HG03432 (cell line): ENCODE measurements around the gene FOSL2.

Source experiments
- ATAC-seq: cut with Tn5 transposase; IDR thresholded peaks from one replicate; pipeline ENCODE4 v1.9.1; 2021; ENCODE audit warnings: mild to moderate bottlenecking, moderate library complexity; ENCODE audit not compliant: unreplicated experiment

FOSL2 gene

DNA sequence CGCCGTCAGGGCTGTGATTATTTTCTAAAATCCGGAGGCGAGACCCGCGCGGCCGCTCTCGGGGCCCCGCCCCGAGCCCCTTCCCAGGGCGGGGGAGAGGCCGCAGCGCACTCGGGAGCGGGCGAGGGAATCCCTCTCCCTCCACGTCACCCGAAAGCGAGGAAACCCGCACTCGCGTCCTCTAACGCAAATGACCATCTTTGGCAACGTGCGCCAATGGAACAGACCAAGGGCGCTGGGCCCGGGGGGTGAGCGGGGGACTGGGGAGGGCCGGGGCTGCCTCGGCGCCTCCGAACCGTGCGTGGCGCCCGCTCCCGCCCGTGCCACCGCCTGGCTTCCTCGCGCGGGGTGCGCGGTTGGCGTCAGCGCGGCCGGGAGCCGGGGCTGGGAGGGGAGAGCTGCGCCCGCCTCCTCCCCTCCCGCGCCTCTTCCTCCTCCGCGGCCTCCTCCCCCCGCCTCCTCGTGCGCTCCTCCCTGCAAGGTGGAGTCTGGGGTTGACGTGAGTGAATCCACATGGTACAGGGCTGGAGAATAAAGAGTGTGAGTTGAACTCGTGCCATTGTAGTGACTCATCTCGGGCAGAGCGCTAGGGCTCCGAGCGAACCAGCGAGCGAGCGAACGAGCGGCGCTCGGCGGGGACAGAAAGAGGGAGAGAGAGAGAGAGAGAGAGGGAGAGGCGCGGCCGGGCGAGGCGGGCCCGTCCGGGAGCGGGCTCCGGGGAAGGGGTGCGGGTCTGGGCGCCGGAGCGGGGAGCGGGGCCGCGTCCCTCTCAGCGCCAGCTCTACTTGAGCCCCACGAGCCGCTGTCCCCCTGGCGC is at the start of gene FOSL2:
Gene FOSL2 (plus strand): TSS at position 562 of the 817 bp plus-strand sequence. CDS start 863 bp downstream, outside the sequence.
- ATAC-seq = peak; percentile 75

DNA sequence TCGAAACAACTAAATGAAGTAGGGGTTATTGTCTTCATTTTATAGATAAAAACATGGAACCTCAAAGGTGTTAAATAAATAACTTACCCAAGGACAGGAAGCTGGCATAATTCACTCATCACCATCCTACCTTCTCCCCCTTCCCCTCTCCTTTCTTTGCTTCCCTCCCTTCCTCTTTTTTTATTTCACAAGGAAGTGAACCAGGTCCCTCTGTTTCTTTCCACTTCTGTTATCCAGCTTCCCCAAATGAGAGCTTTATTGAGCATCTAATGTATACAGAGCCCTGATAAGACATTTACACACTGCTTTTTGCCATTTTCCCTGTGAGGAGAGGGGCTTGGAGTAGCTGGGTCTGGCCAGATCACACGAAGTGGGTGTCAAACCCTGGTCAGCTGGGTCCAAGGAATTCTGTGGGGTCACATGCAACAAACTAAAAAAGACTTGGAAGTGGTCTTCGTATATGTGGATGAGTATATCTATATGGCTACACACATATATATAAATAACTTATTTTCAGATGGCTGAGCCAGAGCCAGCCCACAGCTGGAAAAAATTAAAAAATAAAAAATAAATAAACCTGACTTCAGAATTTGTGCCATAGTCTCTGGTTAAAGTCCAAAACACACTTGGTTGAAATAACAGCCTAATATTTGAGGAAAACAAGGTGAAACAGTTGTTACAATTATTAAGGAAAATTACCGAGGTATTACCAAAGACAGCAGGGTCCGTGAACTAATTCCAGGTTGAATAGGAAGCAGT is 49.3 kb upstream of the FOSL2 start:
- ATAC-seq = no peak

DNA sequence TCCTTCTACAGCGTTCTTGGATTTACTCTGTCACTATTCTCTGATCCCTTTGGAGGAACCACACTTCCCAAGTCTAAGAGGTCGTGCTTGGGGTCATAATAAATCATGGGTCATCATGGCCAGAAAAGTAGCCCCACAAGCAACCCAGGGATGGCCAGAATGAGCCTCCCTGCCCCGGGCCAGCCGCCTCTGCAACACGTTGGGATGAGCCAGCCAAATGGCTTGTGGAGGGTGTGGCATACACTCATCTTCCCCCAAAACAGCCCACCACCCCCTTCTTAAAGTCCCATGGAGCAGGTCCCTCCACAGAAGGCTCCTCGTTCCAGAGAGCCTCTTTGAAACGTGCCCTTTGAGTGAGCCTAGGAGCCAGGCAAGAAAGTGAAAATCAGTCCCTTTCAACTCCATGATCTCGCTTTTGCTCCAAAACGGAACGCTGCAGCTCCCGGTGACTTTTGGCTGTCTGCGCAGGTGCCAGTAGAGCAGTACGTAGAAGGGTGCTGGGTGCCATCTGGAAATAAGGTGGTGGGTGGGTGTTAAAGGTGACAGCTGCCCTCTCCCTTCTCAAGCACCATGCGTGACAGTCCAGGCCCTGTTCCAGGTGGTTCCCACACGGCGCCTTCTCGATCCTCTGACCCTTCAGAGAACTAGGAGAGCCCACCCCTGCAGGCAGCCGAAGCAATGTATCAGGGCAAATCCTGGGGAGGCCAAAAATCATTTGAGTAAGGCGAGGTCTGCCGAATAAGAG is 48.5 kb upstream of the FOSL2 start:
- ATAC-seq = no peak

DNA sequence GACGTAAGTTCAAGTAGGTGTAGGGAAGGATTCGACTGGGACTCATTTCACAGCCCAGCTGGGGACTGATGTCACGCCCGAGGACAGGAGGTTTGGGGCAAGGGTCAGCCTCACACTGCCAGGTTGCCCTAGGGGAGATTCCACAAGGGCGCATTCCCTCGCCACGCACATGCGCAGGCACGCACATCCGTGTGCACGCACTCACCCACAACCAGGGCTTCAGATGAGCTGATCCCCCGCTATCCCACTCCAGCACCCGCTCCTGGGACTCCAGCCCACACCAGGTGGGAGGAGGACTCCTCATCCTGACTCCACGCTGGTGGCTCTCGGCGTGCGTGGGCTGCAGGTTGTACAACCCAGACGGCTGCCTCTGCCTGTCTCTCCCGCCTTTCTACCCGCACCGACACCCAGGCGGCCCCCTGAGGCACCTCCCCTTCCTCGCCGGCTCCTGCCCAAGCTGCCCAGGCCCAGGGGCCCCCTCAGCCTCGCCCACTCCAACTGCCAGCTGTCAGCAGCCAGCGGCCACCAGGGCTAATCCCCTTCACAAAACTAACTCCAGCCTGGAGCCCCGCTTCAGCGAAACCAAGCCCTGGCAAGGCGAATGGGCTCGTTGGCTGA is 47.8 kb upstream of the FOSL2 start:
- no peak for ATAC-seq

DNA sequence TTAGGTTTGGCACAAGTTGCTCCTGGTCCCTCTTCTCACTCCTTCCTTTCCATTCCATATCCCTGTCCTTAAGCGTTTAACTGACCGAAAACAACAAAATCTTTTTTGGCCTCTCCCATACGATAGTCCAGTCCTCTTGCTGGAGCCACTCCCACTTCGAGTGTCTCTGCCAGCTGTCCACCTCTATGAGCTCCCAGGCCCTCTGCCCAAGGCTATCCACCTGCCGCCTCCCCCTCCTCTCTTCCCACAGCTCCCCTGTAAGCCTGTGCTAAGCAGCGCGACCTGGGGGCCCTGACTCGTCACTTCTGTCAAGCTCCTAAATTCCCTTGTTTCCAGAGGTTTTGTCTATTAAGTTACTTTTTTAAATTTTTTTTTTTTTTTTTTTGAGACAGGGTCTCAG is 47.0 kb upstream of the FOSL2 start:
- ATAC-seq = no peak

DNA sequence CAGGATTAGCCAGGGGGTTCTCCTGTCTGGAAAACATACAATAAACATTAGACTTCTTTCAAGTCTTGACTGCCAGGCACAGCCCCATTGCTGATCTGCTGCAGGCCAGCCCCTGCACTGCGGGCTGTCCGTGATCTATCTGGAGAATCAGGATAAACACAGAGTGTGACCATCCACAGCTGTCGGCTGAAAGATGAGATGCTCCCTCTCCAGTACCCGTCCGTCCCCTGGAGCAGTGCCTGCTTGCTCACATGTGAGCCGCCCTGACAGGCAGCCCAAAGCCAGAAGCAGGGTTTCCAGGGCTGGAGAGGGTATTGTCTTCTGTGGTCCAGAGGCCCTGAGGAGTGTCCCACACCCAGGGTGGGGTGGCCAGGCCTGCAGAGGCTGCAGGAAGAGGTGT is 46.1 kb upstream of the FOSL2 start:
- ATAC-seq = no peak

DNA sequence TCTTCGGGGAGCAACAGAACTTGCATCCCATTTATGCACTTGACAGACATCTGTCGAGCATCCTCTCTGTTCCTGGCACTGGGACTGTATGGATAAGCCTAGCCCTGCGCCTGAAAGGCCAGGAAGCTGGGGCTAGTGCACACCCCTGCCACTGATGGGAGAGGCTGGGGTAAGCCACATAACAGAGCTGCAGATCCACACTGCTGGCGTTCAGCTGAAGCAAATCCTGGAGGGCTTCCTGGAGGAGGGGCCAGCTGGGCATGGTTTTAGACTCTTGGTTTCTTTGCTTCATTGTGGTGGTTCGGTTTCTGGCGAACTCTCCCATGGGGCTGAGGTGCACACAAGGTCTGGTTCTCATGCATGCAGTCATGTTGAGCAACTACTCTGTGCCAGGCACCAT is 45.5 kb upstream of the FOSL2 start:
- ATAC-seq = no peak

DNA sequence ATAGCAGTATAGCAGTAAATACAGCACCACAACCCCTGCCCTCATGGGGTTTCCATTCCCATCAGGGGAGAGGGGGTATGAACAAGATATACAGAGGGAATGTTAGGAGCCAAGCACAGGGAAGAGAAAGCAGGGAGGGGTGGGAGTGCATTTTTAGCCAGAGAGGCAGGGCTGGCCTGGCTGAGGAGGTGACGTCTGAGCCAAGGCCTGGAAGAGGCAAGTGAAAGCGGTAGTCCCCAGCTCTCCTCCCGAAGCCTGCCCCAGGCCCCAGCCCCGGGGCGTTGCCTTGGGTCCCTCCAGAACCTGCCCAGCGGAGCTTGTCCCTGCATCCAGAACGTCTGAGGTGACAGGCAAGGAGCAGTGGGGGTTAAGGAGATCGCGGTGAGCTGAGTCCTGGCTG is 45.1 kb upstream of the FOSL2 start:
- ATAC-seq = no peak

DNA sequence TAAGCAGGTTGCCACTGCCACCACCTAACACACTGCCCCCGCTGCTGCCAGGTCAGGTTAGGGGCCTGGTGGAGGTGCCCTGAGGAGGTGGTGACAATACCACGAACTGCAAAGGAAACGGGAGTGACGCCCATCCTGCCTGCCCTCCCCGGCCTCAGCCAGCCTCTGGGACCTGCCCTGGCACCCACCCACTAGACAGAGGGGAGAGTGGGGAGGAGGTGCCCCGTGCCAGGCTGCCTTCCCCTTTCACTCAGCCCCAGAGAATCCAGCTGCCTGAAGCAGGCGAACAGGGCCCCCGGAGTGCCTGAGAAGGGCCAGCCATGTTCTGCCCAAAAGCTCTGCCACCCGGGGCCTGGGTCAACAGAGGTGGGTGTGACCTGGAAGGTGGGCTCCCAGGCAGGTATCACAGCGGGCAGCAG is 44.5 kb upstream of the FOSL2 start:
- no peak for ATAC-seq

DNA sequence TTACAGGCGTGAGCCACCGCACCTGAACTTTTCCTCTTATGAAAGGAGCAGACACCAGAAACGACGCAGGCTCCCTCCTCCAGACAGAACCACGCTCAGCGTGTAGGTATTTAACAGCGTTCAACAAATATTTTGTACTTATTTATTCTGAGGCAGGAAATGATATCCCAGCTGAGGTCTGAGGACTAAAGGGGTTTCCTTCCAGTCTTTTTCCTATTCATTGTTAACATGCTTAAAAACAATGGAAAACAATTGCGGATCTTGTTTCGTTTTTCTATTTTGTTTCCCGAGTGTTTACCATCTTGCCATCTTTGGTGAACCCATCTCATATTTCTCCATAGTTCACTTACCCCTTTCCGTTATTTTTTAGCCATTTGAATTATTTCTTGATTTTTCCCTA is 43.7 kb upstream of the FOSL2 start:
- no peak for ATAC-seq

DNA sequence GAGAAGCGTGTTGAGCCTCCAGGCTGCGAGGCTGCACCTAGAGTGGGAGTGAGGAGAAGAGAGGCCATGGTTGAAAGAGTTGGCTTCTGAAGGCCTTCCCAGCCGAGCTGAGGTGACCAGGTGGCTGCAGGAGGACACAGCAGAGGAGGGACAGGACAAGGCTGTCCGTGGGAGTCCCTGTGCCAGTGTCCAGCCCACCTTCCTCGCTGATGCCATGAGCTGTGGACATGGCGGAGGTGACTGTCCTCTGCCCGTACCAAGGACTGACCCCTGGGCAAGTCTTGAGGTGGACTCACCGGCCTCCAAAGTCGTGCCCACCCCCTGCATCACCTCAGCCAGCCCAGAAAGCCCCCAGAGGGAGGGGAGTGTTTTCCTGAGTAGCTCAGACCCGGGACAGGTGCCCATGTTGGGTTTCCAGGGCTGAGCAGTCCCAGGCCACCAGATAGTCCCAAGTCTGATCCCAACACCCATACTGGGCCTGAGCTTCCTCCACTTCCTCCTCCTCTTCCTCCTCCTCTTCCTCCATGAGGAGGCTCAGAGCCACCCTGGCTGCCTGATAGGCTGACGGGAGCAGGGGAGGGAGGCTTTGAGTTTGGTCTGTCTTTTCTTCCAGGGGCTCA is 43.0 kb upstream of the FOSL2 start:
- no peak for ATAC-seq

DNA sequence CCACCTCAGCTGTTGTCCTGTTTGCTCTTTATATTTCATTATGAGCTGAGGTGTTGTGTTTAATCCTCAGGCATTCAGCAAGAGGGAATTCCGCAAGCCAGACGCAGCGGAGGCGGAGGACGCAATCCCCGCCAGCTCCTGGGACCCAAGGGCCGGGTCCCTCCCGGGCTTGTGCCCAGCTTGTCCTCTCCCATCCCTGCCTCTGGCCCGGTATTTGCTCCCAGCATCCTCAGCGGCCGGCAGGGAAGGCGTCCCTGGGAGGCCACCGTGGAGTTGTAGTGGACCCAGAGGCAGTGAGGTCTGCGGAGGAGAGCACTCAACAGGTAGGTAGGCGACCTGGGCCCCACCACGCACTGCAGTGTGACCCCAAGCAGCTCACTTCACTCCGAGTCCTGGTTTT is 42.5 kb upstream of the FOSL2 start:
- ATAC-seq = no peak

DNA sequence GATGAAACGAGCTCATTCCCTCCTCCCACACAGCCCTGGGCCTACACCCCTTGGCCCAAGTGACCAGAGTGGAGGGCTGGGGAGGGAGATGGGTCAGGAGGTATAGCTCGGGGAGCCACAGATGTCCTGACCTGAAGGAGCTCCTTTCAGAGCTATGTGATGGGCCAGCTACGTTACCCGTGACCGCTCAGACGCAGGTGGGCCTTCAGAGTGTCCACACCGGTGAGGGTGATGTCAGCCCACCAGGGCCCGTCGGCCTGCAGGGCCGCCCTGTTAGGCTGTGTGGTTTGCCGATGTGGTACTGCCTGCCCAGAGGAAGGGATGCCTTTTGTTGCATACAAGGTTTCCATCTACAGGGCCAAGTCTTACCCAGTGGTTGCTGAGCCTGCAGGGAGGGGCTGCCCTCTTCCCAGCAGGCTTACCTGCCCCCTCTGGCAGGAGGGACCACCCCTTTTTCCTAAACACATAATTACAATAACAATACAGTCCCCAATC is 41.8 kb upstream of the FOSL2 start:
- ATAC-seq = no peak

DNA sequence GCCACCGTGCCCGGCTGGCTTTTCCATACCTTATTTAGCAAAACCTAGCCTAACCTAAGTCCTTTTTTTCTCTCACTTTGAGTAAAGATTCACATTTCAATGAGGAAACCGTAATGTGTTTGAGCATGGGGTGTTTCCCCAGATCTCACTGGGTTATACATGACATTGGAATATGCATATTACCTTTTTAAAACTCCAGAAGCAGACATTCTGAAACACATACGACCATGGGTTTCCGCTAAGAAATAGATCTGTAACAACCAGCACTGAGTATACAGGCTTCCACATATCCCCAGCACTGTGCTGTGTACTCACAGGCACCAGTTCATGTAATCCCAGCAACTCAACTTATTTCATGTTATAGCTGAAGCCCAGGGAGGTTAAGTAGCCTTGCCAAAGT is 41.0 kb upstream of the FOSL2 start:
- no peak for ATAC-seq

DNA sequence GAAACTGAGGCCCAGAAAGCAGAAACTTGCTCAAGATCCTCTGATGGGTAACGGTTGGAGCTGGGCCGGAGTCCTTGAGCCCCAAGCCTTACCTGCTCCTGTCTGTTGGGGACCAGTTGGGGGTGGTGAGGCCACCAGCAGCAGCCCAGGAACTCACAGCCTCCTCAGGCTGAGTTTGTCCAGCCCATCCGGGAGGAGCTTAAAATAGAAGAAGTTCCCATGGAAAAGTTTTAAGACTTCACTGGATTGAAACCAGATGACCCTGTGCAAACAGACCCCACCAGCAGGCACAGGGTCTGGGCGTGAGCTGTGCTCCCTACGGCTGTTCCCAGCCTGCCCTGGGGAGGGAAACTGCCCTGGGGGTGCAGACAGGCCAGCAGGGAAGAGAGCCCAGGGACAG is 40.6 kb upstream of the FOSL2 start:
- no peak for ATAC-seq

DNA sequence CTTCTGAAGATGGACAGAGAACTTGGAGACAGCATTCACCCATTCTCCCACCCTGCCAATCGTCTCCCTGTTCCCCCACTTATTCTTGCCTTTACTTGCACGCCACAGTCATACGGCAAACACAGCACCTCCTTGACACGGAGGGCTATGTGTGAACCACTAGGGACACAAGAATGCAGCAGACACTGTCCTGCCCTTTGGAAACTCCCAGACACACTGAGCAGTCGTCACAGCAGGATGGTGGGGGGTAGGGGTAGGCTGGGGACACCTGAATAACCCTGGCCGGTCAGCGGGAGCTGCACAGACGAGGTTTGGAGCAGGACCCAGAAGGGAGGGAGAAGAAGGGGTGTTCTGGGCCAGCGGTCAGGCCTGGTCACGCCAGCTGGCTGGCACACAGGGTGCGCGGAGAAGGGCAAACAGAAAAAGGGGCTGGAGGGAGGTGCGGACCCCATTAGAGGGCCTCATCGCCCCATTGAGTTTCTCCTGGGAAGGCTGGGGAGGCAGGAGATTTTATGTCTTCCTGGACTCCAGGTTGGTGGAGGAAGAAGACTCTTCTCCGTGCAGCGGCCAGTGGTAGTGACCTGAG is 40.0 kb upstream of the FOSL2 start:
- ATAC-seq = no peak

DNA sequence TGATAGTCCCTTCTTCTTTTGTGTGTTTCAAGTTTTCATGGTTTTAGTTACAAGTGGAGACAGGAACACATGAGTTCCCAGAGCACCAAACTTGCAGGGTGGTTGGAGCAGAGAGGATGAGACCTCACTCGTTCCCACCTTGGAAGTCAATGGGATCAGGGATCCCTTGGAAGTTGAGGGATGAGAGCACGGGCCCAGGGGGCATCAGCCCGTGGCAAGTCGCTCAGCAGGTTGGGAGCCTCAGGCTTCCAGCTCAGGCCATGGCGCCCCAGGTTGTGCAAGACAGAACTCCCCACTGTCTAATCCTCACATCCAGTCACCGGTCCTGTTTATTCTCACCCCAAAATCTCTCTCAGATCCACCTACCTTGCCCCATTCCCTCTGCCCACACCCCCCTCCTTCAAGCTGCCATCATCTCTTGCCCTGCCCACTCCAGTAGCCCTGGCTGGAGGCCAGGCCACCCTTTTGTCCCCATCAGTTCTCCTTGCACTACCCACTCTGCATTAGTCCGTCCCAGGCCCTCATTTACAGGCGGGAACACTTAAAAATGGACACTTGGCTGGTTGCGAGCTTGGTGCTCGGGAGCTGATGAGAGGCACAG is 37.6 kb upstream of the FOSL2 start:
- ATAC-seq = no peak

DNA sequence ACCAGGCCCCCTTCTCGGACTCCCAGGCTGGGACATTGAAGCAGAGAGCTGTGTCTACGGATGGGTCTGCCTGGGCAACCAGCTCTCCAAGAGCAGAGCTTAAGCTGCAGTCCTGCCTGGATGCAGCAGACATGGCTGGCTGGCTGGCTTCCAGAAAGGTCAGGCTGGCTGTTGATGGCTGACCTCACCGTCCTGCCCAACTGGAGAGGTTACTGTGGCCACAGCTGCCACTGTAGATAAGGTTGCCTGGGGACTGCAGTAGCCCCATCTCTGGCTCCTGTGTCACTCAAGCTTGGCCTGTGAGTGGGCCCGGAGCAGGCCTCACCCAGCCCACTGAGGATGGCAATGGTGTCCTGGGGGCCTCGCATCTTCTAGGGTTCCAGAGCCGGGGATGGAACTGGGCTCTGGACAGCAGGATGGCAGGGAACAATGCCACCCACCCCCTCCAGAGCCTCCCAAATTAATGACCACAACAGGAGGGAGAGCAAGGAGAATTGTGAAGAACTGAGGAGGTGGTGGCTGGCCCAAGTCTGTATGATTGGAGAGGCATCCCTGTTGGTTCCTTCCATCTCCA is 37.0 kb upstream of the FOSL2 start:
- ATAC-seq = no peak

DNA sequence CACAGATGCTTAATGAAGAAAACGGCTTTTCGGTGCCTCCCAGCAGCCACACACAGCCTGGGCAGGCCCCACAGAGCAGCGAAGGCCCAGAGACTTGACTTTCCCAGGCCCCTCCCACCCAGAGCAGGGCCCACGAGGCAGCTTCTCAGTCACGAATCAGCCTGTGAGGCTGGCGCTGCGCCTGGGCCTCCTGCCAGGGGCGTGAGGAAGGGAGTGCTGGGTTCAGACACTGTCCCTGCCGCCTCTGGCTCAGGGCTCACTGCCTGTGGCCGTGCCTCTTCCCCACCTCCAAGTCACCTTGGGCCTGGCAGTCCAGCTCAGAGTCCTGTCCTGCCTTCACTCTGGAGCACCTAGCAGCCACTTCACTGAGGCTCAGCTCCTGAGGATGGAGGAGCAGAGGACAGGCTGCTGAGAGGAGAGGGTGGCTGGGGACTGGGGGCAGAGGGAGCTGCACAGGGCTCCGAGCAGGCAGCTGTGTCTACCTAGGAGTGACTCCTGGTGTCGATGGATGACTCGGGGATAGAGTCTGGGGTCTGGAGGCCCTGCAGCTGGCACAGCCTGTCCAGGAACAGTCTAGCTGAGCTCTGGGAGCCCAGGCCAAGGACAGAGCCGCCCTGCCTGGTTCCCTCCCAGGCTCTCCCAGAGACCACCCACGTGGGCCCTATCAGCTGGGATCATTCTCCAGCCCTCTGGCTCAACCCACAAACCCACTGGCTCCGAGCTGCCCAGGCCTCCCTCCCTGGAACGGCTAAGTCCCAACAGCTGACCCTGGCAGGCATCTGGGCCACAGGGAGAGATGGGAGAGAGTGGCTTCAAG is 36.4 kb upstream of the FOSL2 start:
- no peak for ATAC-seq
